HepG2 (cell line): ENCODE results near the gene MFNG. TPM values are rescaled to one million over a fixed set of nuclear protein-coding genes. Genes with fewer than 3 reads are reported as not detected.

ENCODE experiments used
- AGO2 ChIP-seq: fragments of 200-400 bp; formaldehyde crosslinking; optimal IDR thresholded peaks from 2 replicates; pipeline ENCODE3; 2017; ENCODE audit warnings: mild to moderate bottlenecking, low read depth, low read length, moderate library complexity
- CHCHD3 ChIP-seq: sonication (generic); formaldehyde crosslinking; IDR thresholded peaks from 2 replicates; pipeline ENCODE4 v1.8.0; 2022; ENCODE audit warnings: mild to moderate bottlenecking, missing genetic modification reagents, moderate library complexity
- NRL ChIP-seq: sonication (generic); formaldehyde crosslinking; IDR thresholded peaks from 2 replicates; pipeline ENCODE4 v1.5.0; 2020; ENCODE audit warnings: missing genetic modification reagents, mild to moderate bottlenecking, moderate library complexity, borderline replicate concordance
- PCBP1 ChIP-seq: fragments of 200-400 bp; formaldehyde crosslinking; IDR thresholded peaks from 2 replicates; pipeline ENCODE4 v1.6.1; 2017; ENCODE audit warnings: mild to moderate bottlenecking, low read depth, low read length, borderline replicate concordance
- PHF21A ChIP-seq: sonication (generic); formaldehyde crosslinking; IDR thresholded peaks from 2 replicates; pipeline ENCODE4 v1.5.0; 2020; ENCODE audit warnings: mild to moderate bottlenecking, missing genetic modification reagents
- PITX1 ChIP-seq: sonication (generic); formaldehyde crosslinking; IDR thresholded peaks from 2 replicates; pipeline ENCODE4 v1.5.1; 2020; ENCODE audit warnings: mild to moderate bottlenecking, missing genetic modification reagents
- TAF1 ChIP-seq: sonication (generic); formaldehyde crosslinking; IDR thresholded peaks from 2 replicates; pipeline ENCODE4 v1.4.0; 2020; ENCODE audit warnings: missing genetic modification reagents
- ZNF274 ChIP-seq: sonication (generic); formaldehyde crosslinking; IDR thresholded peaks from 2 replicates; pipeline ENCODE4 v1.5.1; 2020; ENCODE audit warnings: mild to moderate bottlenecking, missing genetic modification reagents
- ZNF737 ChIP-seq: sonication (generic); formaldehyde crosslinking; IDR thresholded peaks from 2 replicates; pipeline ENCODE4 v1.5.0; 2020; ENCODE audit warnings: missing genetic modification reagents, mild to moderate bottlenecking, borderline replicate concordance
- polyA plus RNA-seq, 8 experiments: library from polyadenylated mRNA; depleted of rRNA in 3 of 8; stranded (reverse) in 7 of 8; unstranded in 1 of 8; fragments of >200 nt; fragmentation: Illumina TruSeq in 4 of 8; extraction: Trizol in 4 of 8; gene quantifications; 2 replicates each; pipeline versions ENCODE4 v1.2.1 to v1.2.3, GENCODE V29; 2011 to 2016; ENCODE audit warnings: low read depth in 4 of 8, missing spikeins in 1 of 8, mixed read lengths in 1 of 8; ENCODE audit not compliant: insufficient read depth in 1 of 8
- total RNA-seq, 5 experiments: library from RNA; depleted of rRNA; stranded (reverse); fragments of >200 nt; fragmentation: Illumina TruSeq; extraction: Trizol; gene quantifications; 2 replicates each; pipeline ENCODE4 v1.2.3, GENCODE V29; 2016; ENCODE audit warnings: low read depth in 1 of 5
- TF ChIP-seq, protein P1 (sequence below): sonication (generic); formaldehyde crosslinking; IDR thresholded peaks from 2 replicates; pipeline ENCODE4 v1.5.0; 2020; ENCODE audit warnings: mild to moderate bottlenecking, missing genetic modification reagents, borderline replicate concordance
- TF ChIP-seq, protein P2 (sequence below): sonication (generic); formaldehyde crosslinking; IDR thresholded peaks from 2 replicates; pipeline ENCODE4 v1.4.0; 2020; ENCODE audit warnings: missing genetic modification reagents
- TF ChIP-seq, protein P3 (sequence below): sonication (generic); IDR thresholded peaks from 2 replicates; pipeline ENCODE4 v1.6.1; 2016; ENCODE audit warnings: low read depth, borderline replicate concordance
- TF ChIP-seq, protein P4 (sequence below): sonication (generic); formaldehyde crosslinking; IDR thresholded peaks from 2 replicates; pipeline ENCODE4 v1.5.1; 2020; ENCODE audit warnings: mild to moderate bottlenecking, missing genetic modification reagents, moderate library complexity

Gene MFNG
- total and polyA plus RNA-seq, 2 of the 13 experiments (the other 11 are each of a cell fraction or from before 2014, with no cell fraction given), result 1.0 to 11.7 TPM

DNA sequence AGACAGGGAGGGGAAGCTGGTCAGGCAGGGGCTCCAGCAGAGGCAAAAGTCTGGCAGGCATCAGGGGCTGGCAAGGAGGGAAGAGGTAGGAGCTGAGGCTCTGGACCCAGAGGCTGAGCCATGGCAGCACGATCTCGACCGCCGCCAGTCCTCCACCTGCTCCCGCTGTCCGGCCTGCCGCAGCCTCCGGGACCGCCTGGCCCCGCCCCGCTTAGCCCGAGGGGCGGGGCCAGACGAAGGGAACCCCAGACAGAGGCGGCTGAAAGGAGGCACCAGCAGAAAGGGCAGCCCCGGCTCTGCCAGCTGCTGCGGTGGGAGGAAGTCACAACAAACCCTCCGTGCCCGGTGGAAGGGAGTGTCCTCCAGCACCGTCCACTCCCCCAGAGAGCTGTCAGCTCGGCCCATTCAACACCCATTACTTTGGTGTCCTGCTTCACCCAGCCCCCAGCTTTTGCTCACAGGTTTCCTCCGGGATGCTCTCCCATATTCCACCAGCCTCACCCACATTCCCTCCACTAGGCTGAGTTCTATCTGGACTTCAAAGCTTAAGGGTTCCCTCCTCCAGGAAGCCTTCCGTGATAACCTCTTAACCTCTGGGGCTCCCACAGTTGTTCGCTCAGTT lies at the start of gene MFNG (continued):
- TF ChIP-seq, protein P1, sequence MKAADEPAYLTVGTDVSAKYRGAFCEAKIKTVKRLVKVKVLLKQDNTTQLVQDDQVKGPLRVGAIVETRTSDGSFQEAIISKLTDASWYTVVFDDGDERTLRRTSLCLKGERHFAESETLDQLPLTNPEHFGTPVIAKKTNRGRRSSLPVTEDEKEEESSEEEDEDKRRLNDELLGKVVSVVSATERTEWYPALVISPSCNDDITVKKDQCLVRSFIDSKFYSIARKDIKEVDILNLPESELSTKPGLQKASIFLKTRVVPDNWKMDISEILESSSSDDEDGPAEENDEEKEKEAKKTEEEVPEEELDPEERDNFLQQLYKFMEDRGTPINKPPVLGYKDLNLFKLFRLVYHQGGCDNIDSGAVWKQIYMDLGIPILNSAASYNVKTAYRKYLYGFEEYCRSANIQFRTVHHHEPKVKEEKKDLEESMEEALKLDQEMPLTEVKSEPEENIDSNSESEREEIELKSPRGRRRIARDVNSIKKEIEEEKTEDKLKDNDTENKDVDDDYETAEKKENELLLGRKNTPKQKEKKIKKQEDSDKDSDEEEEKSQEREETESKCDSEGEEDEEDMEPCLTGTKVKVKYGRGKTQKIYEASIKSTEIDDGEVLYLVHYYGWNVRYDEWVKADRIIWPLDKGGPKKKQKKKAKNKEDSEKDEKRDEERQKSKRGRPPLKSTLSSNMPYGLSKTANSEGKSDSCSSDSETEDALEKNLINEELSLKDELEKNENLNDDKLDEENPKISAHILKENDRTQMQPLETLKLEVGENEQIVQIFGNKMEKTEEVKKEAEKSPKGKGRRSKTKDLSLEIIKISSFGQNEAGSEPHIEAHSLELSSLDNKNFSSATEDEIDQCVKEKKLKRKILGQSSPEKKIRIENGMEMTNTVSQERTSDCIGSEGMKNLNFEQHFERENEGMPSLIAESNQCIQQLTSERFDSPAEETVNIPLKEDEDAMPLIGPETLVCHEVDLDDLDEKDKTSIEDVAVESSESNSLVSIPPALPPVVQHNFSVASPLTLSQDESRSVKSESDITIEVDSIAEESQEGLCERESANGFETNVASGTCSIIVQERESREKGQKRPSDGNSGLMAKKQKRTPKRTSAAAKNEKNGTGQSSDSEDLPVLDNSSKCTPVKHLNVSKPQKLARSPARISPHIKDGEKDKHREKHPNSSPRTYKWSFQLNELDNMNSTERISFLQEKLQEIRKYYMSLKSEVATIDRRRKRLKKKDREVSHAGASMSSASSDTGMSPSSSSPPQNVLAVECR, result peak; percentile 50; the same call in 1 of the 2 replicates
- 0 out of 2 replicates have a peak, but pooled peaks have one; percentile 22 for TF ChIP-seq ZNF737 (CRISPR knock-in tag)
- peak; percentile 56 for TF ChIP-seq AGO2
- TF ChIP-seq, protein P2, sequence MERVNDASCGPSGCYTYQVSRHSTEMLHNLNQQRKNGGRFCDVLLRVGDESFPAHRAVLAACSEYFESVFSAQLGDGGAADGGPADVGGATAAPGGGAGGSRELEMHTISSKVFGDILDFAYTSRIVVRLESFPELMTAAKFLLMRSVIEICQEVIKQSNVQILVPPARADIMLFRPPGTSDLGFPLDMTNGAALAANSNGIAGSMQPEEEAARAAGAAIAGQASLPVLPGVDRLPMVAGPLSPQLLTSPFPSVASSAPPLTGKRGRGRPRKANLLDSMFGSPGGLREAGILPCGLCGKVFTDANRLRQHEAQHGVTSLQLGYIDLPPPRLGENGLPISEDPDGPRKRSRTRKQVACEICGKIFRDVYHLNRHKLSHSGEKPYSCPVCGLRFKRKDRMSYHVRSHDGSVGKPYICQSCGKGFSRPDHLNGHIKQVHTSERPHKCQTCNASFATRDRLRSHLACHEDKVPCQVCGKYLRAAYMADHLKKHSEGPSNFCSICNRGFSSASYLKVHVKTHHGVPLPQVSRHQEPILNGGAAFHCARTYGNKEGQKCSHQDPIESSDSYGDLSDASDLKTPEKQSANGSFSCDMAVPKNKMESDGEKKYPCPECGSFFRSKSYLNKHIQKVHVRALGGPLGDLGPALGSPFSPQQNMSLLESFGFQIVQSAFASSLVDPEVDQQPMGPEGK, result no peak; the same call in 1 of the 2 replicates
- no peak for TF ChIP-seq CHCHD3 (CRISPR knock-in tag)
- TF ChIP-seq PHF21A, result peak; percentile 68
- 0 out of 2 replicates have a peak, but pooled peaks have one; percentile 18 for TF ChIP-seq ZNF274 (CRISPR knock-in tag)
- TF ChIP-seq, protein P3, sequence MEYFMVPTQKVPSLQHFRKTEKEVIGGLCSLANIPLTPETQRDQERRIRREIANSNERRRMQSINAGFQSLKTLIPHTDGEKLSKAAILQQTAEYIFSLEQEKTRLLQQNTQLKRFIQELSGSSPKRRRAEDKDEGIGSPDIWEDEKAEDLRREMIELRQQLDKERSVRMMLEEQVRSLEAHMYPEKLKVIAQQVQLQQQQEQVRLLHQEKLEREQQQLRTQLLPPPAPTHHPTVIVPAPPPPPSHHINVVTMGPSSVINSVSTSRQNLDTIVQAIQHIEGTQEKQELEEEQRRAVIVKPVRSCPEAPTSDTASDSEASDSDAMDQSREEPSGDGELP, result peak; percentile 59; the same call in 1 of the 2 replicates
- TF ChIP-seq PCBP1, result no peak
- TF ChIP-seq, protein P4, sequence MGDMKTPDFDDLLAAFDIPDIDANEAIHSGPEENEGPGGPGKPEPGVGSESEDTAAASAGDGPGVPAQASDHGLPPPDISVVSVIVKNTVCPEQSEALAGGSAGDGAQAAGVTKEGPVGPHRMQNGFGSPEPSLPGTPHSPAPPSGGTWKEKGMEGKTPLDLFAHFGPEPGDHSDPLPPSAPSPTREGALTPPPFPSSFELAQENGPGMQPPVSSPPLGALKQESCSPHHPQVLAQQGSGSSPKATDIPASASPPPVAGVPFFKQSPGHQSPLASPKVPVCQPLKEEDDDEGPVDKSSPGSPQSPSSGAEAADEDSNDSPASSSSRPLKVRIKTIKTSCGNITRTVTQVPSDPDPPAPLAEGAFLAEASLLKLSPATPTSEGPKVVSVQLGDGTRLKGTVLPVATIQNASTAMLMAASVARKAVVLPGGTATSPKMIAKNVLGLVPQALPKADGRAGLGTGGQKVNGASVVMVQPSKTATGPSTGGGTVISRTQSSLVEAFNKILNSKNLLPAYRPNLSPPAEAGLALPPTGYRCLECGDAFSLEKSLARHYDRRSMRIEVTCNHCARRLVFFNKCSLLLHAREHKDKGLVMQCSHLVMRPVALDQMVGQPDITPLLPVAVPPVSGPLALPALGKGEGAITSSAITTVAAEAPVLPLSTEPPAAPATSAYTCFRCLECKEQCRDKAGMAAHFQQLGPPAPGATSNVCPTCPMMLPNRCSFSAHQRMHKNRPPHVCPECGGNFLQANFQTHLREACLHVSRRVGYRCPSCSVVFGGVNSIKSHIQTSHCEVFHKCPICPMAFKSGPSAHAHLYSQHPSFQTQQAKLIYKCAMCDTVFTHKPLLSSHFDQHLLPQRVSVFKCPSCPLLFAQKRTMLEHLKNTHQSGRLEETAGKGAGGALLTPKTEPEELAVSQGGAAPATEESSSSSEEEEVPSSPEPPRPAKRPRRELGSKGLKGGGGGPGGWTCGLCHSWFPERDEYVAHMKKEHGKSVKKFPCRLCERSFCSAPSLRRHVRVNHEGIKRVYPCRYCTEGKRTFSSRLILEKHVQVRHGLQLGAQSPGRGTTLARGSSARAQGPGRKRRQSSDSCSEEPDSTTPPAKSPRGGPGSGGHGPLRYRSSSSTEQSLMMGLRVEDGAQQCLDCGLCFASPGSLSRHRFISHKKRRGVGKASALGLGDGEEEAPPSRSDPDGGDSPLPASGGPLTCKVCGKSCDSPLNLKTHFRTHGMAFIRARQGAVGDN, result peak; percentile 72
- no peak for TF ChIP-seq TAF1
- peak; percentile 33; the same call in 1 of the 2 replicates for TF ChIP-seq PITX1 (CRISPR knock-in tag)
- 0 out of 2 replicates have a peak, but pooled peaks have one; percentile 9 for TF ChIP-seq NRL (CRISPR knock-in tag)
